Adrenal gland (tissue), 5 donors: ENCODE measurements around the gene ZNF211.

Experiments
- CTCF ChIP-seq, 6 experiments: fragments of 450-650 bp in 4 of 6; fragments of 200-600 bp in 2 of 6; sonication (generic) in 1 of 6; IDR thresholded peaks; 1 replicate in 5 of 6; 2 replicates in 1 of 6; pipeline versions ENCODE4 v1.5.1 to v1.8.0; 2016 to 2021; ENCODE audit warnings: antibody characterized with exemption in 6 of 6, mild to moderate bottlenecking in 2 of 6, moderate library complexity in 1 of 6
- POLR2A ChIP-seq, 2 donors: fragments of 450-650 bp; IDR thresholded peaks; one replicate each; pipeline ENCODE4 v1.6.1; 2017; ENCODE audit warnings: antibody characterized with exemption in 2 of 2, mild to moderate bottlenecking in 2 of 2, moderate library complexity in 1 of 2
- donor health status: DM: no; HTN: no; CAD: no.

DNA sequence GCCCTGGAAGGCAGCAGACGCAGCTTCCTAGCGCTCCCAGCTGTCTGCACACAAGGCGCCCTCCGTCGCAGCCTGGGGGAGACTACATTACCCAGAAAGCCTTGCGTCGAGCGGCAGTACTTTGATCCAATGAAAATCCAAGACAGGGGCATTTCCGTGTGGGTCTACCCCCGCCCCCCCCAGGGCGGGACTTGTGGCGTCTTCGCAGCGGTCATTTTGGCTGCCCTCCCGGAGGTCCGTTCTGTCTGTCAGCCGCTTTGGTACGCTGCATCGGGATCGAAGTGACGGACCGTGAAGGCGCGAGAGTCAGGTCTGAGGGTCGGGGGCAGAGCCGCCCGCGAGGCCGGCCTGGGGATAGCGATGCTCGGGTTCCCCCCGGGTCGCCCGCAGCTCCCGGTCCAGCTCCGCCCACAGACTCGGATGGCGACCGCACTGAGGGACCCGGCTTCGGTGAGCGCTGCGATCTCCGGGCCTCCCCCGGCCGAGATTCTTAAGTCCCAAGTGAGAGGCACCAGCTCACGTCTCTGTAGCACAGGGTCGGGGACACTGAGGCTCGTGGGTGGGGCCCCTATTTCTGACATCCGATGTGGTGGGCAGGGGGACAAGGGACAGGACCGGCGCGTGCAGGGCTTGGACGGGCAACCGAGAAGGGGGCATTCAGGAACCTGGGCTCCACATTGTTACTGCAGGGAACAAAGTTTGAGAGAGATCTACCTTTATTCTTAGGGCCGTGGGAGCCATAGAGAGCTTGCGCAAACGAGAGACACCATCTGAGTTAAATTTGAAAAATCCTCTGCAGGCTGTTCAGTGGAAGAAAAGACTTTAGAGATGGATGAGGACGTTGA is at the start of gene ZNF211:
- TF ChIP-seq CTCF (IDR thresholded peaks at IDR 0.05) (no peak), POLR2A (IDR thresholded peaks at IDR 0.05) (peak in 1 of 2 donors; percentile 40)
